ENCODE data around the gene WDR88. TPM values are rescaled to one million over a fixed set of nuclear protein-coding genes. Genes with fewer than 3 reads are reported as not detected.

The WDR88 gene
- not detected for total RNA-seq
- long read RNA-seq, partial matches to known transcripts, result 0 of 4 reads
- long read RNA-seq, other reads (novel, unspliced or antisense), result 4 of 4 reads

- Histone ChIP-seq H3K36me3 (peaks cover 48% of the 10 kb centered on the region), H3K4me1 (no peaks in the 10 kb centered on the region), H3K27ac (no peak within 1 kb of the TSS), H3K27me3 (ENCODE audit: low read depth) (peaks cover 29% of the 10 kb centered on the region), H3K4me3 (no peak within 1 kb of the TSS), H3K9me3 (no peaks in the 10 kb centered on the region)
- intact Hi-C loops (cut with DNase I), result no loop called here
- TF ChIP-seq, protein P1, sequence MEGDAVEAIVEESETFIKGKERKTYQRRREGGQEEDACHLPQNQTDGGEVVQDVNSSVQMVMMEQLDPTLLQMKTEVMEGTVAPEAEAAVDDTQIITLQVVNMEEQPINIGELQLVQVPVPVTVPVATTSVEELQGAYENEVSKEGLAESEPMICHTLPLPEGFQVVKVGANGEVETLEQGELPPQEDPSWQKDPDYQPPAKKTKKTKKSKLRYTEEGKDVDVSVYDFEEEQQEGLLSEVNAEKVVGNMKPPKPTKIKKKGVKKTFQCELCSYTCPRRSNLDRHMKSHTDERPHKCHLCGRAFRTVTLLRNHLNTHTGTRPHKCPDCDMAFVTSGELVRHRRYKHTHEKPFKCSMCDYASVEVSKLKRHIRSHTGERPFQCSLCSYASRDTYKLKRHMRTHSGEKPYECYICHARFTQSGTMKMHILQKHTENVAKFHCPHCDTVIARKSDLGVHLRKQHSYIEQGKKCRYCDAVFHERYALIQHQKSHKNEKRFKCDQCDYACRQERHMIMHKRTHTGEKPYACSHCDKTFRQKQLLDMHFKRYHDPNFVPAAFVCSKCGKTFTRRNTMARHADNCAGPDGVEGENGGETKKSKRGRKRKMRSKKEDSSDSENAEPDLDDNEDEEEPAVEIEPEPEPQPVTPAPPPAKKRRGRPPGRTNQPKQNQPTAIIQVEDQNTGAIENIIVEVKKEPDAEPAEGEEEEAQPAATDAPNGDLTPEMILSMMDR (IDR thresholded peaks at IDR 0.05), result no peak
- ATAC-seq (peak in 1 of 2 donors; percentile 17), DNase-seq (no peak)
Measured at GRCh38 chr19:33132021-33132420, at the start of gene WDR88. WDR88 (plus strand) TSS chr19:33132114; CDS start chr19:33132170, 56 bp downstream.

- no peaks in the 10 kb centered on the region for H3K27me3 ChIP-seq (ENCODE audit: low read depth)
- ATAC-seq, result no peak
Measured at GRCh38 chr19:33085570-33086128, 46.3 kb upstream of the WDR88 start.

GRCh38 chr19:33086955-33087354 is 45.0 kb upstream of the WDR88 start:
- intact Hi-C loops (cut with DNase I), result no loop called here
- no peak for DNase-seq
- H3K27me3 ChIP-seq (ENCODE audit: low read depth), result no peaks in the 10 kb centered on the region
- H3K9me3 ChIP-seq, result no peaks in the 10 kb centered on the region
- H3K27ac ChIP-seq, result no peak overlapping the region
- ATAC-seq, result no peak
- peaks cover 6% of the 10 kb centered on the region for H3K4me1 ChIP-seq
- no peak overlapping the region for H3K4me3 ChIP-seq
- peaks cover 40% of the 10 kb centered on the region for H3K36me3 ChIP-seq
- TF ChIP-seq, protein P1 (IDR thresholded peaks at IDR 0.05), result no peak

More at GRCh38 chr19:33085570-33086128, 46.3 kb upstream of the WDR88 start:
- DNase-seq, result no peak
- H3K4me3 ChIP-seq, result no peak overlapping the region
- H3K4me1 ChIP-seq, result peaks cover 14% of the 10 kb centered on the region
- peaks cover 27% of the 10 kb centered on the region for H3K36me3 ChIP-seq
- intact Hi-C loops (cut with DNase I), result no loop called here
- no peak overlapping the region for H3K27ac ChIP-seq
- H3K9me3 ChIP-seq, result no peaks in the 10 kb centered on the region
- TF ChIP-seq, protein P1 (IDR thresholded peaks at IDR 0.05), result no peak

DNA sequence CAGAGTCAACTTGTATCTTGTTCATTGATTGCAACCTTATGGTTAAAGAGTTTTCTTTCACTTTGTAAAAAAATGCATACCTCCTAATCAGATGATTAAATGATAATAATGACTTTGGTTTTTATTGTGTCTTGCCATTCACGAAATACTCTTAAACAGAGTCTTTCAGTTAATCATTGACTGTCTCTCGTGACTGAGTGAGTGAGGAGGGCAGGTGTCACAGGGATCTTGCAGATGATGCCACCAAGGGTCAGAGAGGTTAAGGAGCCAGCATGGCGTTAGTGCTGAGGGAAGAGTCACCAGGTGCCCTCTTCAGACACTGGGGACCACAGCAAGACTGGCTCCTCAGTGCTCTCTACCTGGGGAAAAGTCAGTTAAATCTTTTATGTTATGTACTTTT is 42.9 kb upstream of the WDR88 start:
- ATAC-seq (no peak), DNase-seq (no peak)
- Histone ChIP-seq H3K4me1 (no peaks in the 10 kb centered on the region), H3K9me3 (no peaks in the 10 kb centered on the region), H3K36me3 (peaks cover 59% of the 10 kb centered on the region), H3K27ac (no peak overlapping the region), H3K27me3 (ENCODE audit: low read depth) (no peaks in the 10 kb centered on the region), H3K4me3 (no peak overlapping the region)
- TF ChIP-seq, protein P1 (IDR thresholded peaks at IDR 0.05), result no peak
- intact Hi-C loops (cut with DNase I), result no loop called here

DNA sequence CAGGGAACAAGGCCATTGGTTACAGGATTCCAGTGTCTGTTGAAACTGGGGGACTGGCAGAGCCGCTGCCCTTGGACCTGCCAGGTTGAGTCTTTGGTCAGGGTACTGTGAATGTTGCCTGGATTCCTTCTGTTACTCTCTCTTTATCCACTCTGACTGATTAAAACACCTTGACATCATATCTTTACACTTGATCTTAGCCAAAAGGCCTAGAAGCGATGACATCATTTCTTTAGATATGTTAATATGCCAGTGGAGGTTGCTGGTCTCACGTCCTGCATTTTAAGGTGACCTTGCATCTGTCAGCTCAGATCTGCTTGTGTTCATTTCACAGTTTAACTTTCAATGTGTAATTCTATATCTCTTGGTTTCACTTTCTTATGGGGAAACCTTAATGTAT is 41.7 kb upstream of the WDR88 start:
- H3K27ac ChIP-seq, result no peak overlapping the region
- peaks cover 71% of the 10 kb centered on the region for H3K36me3 ChIP-seq
- intact Hi-C loops (cut with DNase I), result no loop called here
- no peaks in the 10 kb centered on the region for H3K4me1 ChIP-seq
- no peaks in the 10 kb centered on the region for H3K9me3 ChIP-seq
- ATAC-seq (no peak), DNase-seq (no peak)
- H3K27me3 ChIP-seq (ENCODE audit: low read depth), result no peaks in the 10 kb centered on the region
- no peak overlapping the region for H3K4me3 ChIP-seq
- TF ChIP-seq, protein P1 (IDR thresholded peaks at IDR 0.05), result no peak
